ENCODE data around the gene MYOM3.

DNA sequence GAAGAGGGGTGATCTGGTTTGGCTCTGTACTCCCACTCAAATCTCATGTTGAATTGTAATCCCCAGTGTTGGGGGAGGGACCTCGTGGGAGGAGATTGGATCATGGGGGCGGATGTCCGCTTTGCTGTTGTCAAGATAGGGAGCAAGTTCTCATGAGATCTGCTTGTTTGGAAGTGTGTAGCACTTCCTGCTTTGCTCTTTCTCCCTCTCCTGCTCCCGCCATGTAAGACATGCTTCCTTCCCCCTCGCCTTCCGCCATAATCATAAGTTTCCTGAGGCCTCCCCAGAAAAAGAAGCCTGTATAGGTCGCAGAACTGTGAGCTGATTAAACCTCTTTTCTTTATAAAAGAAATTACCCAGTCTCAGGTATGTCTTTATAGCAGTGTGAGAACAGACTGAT, 27.9 kb downstream of the MYOM3 start:
- TF ChIP-seq, protein P1, sequence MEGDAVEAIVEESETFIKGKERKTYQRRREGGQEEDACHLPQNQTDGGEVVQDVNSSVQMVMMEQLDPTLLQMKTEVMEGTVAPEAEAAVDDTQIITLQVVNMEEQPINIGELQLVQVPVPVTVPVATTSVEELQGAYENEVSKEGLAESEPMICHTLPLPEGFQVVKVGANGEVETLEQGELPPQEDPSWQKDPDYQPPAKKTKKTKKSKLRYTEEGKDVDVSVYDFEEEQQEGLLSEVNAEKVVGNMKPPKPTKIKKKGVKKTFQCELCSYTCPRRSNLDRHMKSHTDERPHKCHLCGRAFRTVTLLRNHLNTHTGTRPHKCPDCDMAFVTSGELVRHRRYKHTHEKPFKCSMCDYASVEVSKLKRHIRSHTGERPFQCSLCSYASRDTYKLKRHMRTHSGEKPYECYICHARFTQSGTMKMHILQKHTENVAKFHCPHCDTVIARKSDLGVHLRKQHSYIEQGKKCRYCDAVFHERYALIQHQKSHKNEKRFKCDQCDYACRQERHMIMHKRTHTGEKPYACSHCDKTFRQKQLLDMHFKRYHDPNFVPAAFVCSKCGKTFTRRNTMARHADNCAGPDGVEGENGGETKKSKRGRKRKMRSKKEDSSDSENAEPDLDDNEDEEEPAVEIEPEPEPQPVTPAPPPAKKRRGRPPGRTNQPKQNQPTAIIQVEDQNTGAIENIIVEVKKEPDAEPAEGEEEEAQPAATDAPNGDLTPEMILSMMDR (conservative IDR thresholded peaks at IDR 0.05; ENCODE audit: low read depth, low read length) = no peak
- TF ChIP-seq SMC3 (IDR thresholded peaks at IDR 0.05; ENCODE audit: low read depth, low read length) = no peak
